ENCODE results near the gene BEAN1.

BEAN1 gene

DNA sequence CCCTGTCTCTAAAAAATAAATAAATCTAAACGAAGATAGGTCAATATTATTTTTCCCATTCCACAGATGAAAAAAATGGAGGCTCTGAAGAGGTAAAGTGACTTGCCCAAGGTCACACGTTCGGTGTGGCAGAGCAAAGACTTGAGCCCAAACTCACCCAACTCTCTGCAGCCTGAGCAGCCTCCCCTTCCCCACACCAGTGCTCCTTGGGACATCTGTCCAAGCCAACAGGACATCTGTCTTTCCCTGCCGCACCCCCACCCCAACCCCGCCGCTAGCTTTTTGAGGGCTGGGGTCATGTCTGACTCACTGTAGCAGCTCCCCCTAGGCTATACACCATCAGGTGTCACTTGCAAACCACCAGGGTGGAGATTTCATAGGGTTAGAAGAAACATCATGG lies 5.2 kb upstream of the BEAN1 start:
- Histone ChIP-seq H3K9me3 (ENCODE audit: control insufficient read depth, insufficient read depth, low read length) (no peaks in the 10 kb centered on the region), H3K27me3 (ENCODE audit: control insufficient read depth, low read length) (0 out of 2 replicates have a peak, but pooled peaks cover 12% of the 10 kb centered on the region), H4K20me1 (ENCODE audit: control insufficient read depth, insufficient read depth, low read depth, low read length) (no peaks in the 10 kb centered on the region), H3K36me3 (ENCODE audit: control insufficient read depth, low read length) (no peaks in the 10 kb centered on the region), H3K9me2 (replicated peaks; ENCODE audit: control insufficient read depth, low read length) (no peaks in the 10 kb centered on the region), H3F3A (ENCODE audit: control insufficient read depth, insufficient read depth) (no peaks in the 10 kb centered on the region), H3K4me1 (ENCODE audit: control insufficient read depth, low read length) (no peaks in the 10 kb centered on the region), H3K4me3 (ENCODE audit: low read length) (no peak overlapping the region), H3K79me2 (ENCODE audit: control insufficient read depth, low read length) (no peaks in the 10 kb centered on the region), H3K27ac (ENCODE audit: low read depth, low read length) (no peak overlapping the region), H3K4me2 (ENCODE audit: low read length) (no peak overlapping the region)
- no peak for TF ChIP-seq EZH2phosphoT487 (IDR thresholded peaks at IDR 0.05; ENCODE audit: borderline replicate concordance, low read length)
- TF ChIP-seq CTCF (IDR thresholded peaks at IDR 0.05; ENCODE audit: low read depth, low read length, poor library complexity, severe bottlenecking) = no peak

DNA sequence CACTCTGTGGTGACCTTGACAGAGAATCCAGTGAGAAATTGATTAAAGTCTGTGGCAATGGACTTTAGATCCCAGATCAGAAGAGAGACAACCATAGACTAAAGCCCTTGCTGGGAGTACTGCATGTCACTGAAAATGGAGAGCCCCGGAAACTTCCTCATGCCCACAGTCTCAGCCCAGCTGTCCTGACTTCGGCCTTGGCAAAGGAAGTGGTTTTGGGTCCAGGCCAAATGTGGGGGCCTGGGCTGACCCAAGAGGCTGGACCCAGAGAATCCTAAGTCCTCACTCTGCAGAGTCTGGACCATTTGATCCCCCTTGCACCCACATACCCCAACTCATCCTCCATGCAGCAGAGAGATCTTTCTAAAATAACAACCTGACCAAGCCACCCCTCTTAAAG lies 4.7 kb upstream of the BEAN1 start:
- H3K27me3 ChIP-seq (ENCODE audit: control insufficient read depth, low read length) = 0 out of 2 replicates have a peak, but pooled peaks cover 11% of the 10 kb centered on the region
- H3K9me2 ChIP-seq (replicated peaks; ENCODE audit: control insufficient read depth, low read length) = no peaks in the 10 kb centered on the region
- no peak overlapping the region for H3K27ac ChIP-seq (ENCODE audit: low read depth, low read length)
- no peaks in the 10 kb centered on the region for H3F3A ChIP-seq (ENCODE audit: control insufficient read depth, insufficient read depth)
- H3K4me3 ChIP-seq (ENCODE audit: low read length) = no peak overlapping the region
- no peaks in the 10 kb centered on the region for H3K79me2 ChIP-seq (ENCODE audit: control insufficient read depth, low read length)
- H3K9me3 ChIP-seq (ENCODE audit: control insufficient read depth, insufficient read depth, low read length) = no peaks in the 10 kb centered on the region
- no peaks in the 10 kb centered on the region for H4K20me1 ChIP-seq (ENCODE audit: control insufficient read depth, insufficient read depth, low read depth, low read length)
- no peaks in the 10 kb centered on the region for H3K36me3 ChIP-seq (ENCODE audit: control insufficient read depth, low read length)
- H3K4me1 ChIP-seq (ENCODE audit: control insufficient read depth, low read length) = no peaks in the 10 kb centered on the region
- no peak overlapping the region for H3K4me2 ChIP-seq (ENCODE audit: low read length)
- TF ChIP-seq EZH2phosphoT487 (IDR thresholded peaks at IDR 0.05; ENCODE audit: borderline replicate concordance, low read length) (no peak), CTCF (IDR thresholded peaks at IDR 0.05; ENCODE audit: low read depth, low read length, poor library complexity, severe bottlenecking) (no peak)

DNA sequence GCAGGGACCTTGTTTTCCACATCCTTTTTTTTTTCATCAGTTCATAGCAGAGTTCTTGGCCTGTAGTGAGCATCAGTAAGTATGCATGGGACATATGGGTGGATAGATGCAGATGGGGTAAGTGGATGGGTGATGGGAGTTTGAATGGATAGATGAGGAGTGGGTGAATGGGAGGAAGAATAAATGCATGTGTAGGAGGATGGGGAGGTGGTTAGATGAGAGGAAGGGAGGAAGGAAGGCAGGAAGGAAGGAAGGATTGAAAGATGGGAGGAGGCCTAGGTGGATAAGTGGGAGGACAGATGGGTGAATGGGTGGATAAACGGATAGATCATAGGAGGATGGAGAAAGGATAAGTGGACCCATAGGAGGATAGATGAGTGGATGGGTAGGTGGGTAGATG lies 3.9 kb upstream of the BEAN1 start:
- Histone ChIP-seq H3K27me3 (ENCODE audit: control insufficient read depth, low read length) (peaks cover 11% of the 10 kb centered on the region; the same call in 1 of the 2 replicates), H3K4me3 (ENCODE audit: low read length) (no peak overlapping the region)

More for the DNA sequence above, 3.9 kb upstream of the BEAN1 start:
- no peaks in the 10 kb centered on the region for H3K4me1 ChIP-seq (ENCODE audit: control insufficient read depth, low read length)
- H3F3A ChIP-seq (ENCODE audit: control insufficient read depth, insufficient read depth) = no peaks in the 10 kb centered on the region
- no peaks in the 10 kb centered on the region for H3K9me2 ChIP-seq (replicated peaks; ENCODE audit: control insufficient read depth, low read length)
- no peak overlapping the region for H3K4me2 ChIP-seq (ENCODE audit: low read length)
- TF ChIP-seq CTCF (IDR thresholded peaks at IDR 0.05; ENCODE audit: low read depth, low read length, poor library complexity, severe bottlenecking) (no peak), EZH2phosphoT487 (IDR thresholded peaks at IDR 0.05; ENCODE audit: borderline replicate concordance, low read length) (no peak)
- no peak overlapping the region for H3K27ac ChIP-seq (ENCODE audit: low read depth, low read length)
- H3K9me3 ChIP-seq (ENCODE audit: control insufficient read depth, insufficient read depth, low read length) = no peaks in the 10 kb centered on the region
- no peaks in the 10 kb centered on the region for H3K36me3 ChIP-seq (ENCODE audit: control insufficient read depth, low read length)
- H4K20me1 ChIP-seq (ENCODE audit: control insufficient read depth, insufficient read depth, low read depth, low read length) = no peaks in the 10 kb centered on the region
- no peaks in the 10 kb centered on the region for H3K79me2 ChIP-seq (ENCODE audit: control insufficient read depth, low read length)

All from DOHH2 (cell line).